HG03575 (cell line): ENCODE data around the gene ADGRE1.
"Not testable (repeated sequence)": the region's sequence is repeated elsewhere in the genome, so short reads cannot be mapped to it uniquely, and the experiment has no call there.

Experiments
- ATAC-seq: cut with Tn5 transposase; IDR thresholded peaks from one replicate; pipeline ENCODE4 v1.9.1; 2021; ENCODE audit not compliant: unreplicated experiment, insufficient number of reproducible peaks, low FRiP score; ENCODE audit errors: extremely low read depth

Gene ADGRE1

GRCh38 chr19:6887316-6887715 is at the start of gene ADGRE1:
Gene ADGRE1 (plus strand): TSS chr19:6887579. CDS start chr19:6887609, 30 bp downstream.
- ATAC-seq = no peak

GRCh38 chr19:6838062-6838655 is 49.2 kb upstream of the ADGRE1 start:
- ATAC-seq = no peak

- no peak for ATAC-seq
Observed at GRCh38 chr19:6842871-6843607, 44.3 kb upstream of the ADGRE1 start.

GRCh38 chr19:6847828-6848200 is 39.6 kb upstream of the ADGRE1 start:
- no peak for ATAC-seq

GRCh38 chr19:6848986-6849385 is 38.4 kb upstream of the ADGRE1 start:
- no peak for ATAC-seq

GRCh38 chr19:6849876-6850275 is 37.5 kb upstream of the ADGRE1 start:
- ATAC-seq = no peak

GRCh38 chr19:6851359-6851758 is 36.0 kb upstream of the ADGRE1 start:
- ATAC-seq = no peak

- no peak for ATAC-seq
Observed at GRCh38 chr19:6852001-6852400, 35.4 kb upstream of the ADGRE1 start.

- no peak for ATAC-seq
Observed at GRCh38 chr19:6853868-6854267, 33.5 kb upstream of the ADGRE1 start.

- ATAC-seq = no peak
Observed at GRCh38 chr19:6854758-6855157, 32.6 kb upstream of the ADGRE1 start.

- no peak for ATAC-seq
Observed at GRCh38 chr19:6856749-6857372, 30.5 kb upstream of the ADGRE1 start.

- no peak for ATAC-seq
Observed at GRCh38 chr19:6861683-6862286, 25.6 kb upstream of the ADGRE1 start.

- no peak for ATAC-seq
Observed at GRCh38 chr19:6862673-6863078, 24.7 kb upstream of the ADGRE1 start.

- no peak for ATAC-seq
Observed at GRCh38 chr19:6864325-6864940, 22.9 kb upstream of the ADGRE1 start.

GRCh38 chr19:6865849-6866248 is 21.5 kb upstream of the ADGRE1 start:
- ATAC-seq = no peak

GRCh38 chr19:6866741-6867151 is 20.6 kb upstream of the ADGRE1 start:
- no peak for ATAC-seq

- no peak for ATAC-seq
Observed at GRCh38 chr19:6868351-6868750, 19.0 kb upstream of the ADGRE1 start.

- ATAC-seq = not testable (repeated sequence)
Observed at GRCh38 chr19:6869151-6869882, 18.1 kb upstream of the ADGRE1 start.
